Adrenal gland (tissue), 12 donors: ENCODE results near the gene UBE2R2. TPM values are rescaled to one million over a fixed set of nuclear protein-coding genes. Genes with fewer than 3 reads are reported as not detected.

ENCODE experiments used
- DNase-seq, 7 donors: peaks; one replicate each; pipeline ENCODE4 v3.0.0-alpha.2; 2019 to 2020
- H3K27ac ChIP-seq, 5 donors: fragments of 200-600 bp; sonication (generic) in 4 of 5; 1 replicate in 3 of 5; 2 replicates in 2 of 5; pipeline versions ENCODE4 v1.5.1 to v1.8.0; 2016 to 2020; ENCODE audit warnings: mild to moderate bottlenecking in 1 of 5
- H3K27me3 ChIP-seq: fragments of 200-600 bp; 2 replicates; pipeline ENCODE4 v1.8.0; 2021
- H3K36me3 ChIP-seq, 2 donors: fragments of 200-600 bp; replicated peaks in 1 of 2; 1 replicate in 1 of 2; 2 replicates in 1 of 2; pipeline versions ENCODE4 v1.5.1 to v1.8.0; 2018 to 2022
- H3K4me1 ChIP-seq, 2 donors: fragments of 200-600 bp; replicated peaks in 1 of 2; 1 replicate in 1 of 2; 2 replicates in 1 of 2; pipeline versions ENCODE4 v1.5.1 to v1.8.0; 2018 to 2021
- H3K4me3 ChIP-seq, 4 donors: fragments of 200-600 bp; sonication (generic) in 3 of 4; one replicate each; pipeline ENCODE4 v1.5.1; 2016 to 2018
- H3K9me3 ChIP-seq, 3 donors: fragments of 200-600 bp; sonication (generic) in 1 of 3; replicated peaks in 1 of 3; 1 replicate in 2 of 3; 2 replicates in 1 of 3; pipeline versions ENCODE4 v1.5.1 to v1.8.0; 2016 to 2021
- POLR2A ChIP-seq, 2 donors: fragments of 450-650 bp; IDR thresholded peaks; one replicate each; pipeline ENCODE4 v1.6.1; 2017; ENCODE audit warnings: antibody characterized with exemption in 2 of 2, mild to moderate bottlenecking in 2 of 2, moderate library complexity in 1 of 2
- WGBS, 4 donors: extraction: QIAGEN DNeasy Blood & Tissue Kit in 2 of 4; methylation state at CpG; one replicate each; pipeline versions ENCODE4 v1.1.5 to v1.1.7; 2013 to 2017; 5-methylcytosine and 5-hydroxymethylcytosine counted together
- intact Hi-C, 2 donors: fragments of 100-400 bp; cut with DNase I; formaldehyde crosslinking; loops; one replicate each; pipeline versions ENCODE4 v1.14.1 to v1.15.0; 2022 to 2023
- polyA plus RNA-seq, 3 donors: library from polyadenylated mRNA; stranded (reverse); fragments of 200-250 nt in 2 of 3; fragments of 350-450 nt in 1 of 3; fragmentation: Illumina TruSeq in 1 of 3; extraction: RNeasy Lipid Tissue Mini Kit (QIAGEN cat#74804) in 1 of 3; gene quantifications; one replicate each; pipeline ENCODE4 v1.2.3, GENCODE V29; 2013 to 2014
- total RNA-seq, 9 donors: library from RNA; depleted of rRNA in 4 of 9; stranded (reverse); fragments of >200 nt in 4 of 9; fragments of 120-200 nt in 1 of 9; fragmentation: NEBNext Ultra II Directional in 1 of 9; extraction: Animal tissue kit (Norgen Biotek cat#: 25700) in 1 of 9; gene quantifications; one replicate each; pipeline versions ENCODE4 v1.1.0 to v1.2.4, GENCODE V29; 2013 to 2023
- TF ChIP-seq, protein P1 (sequence below), 6 experiments: fragments of 450-650 bp in 4 of 6; fragments of 200-600 bp in 2 of 6; sonication (generic) in 1 of 6; IDR thresholded peaks; 1 replicate in 5 of 6; 2 replicates in 1 of 6; pipeline versions ENCODE4 v1.5.1 to v1.8.0; 2016 to 2021; ENCODE audit warnings: antibody characterized with exemption in 6 of 6, mild to moderate bottlenecking in 2 of 6, moderate library complexity in 1 of 6
- donor health status: healthy with polysubstance abuse.
- donor health status: Bipolar disorder and iron deficiency.
- donor health status: DM: yes; HTN: yes; CAD: no.
- donor health status: DM: no; HTN: no; CAD: no.
- donor health status: DM: no; HTN: no; CAD: no.
- donor health status: DM: yes; HTN: yes; CAD: no.

Gene UBE2R2
- total and polyA plus RNA-seq, 12 donors = 12.8 to 46.7 (median 26.9) TPM

- Histone ChIP-seq H3K27me3 (no peaks in the 10 kb centered on the region), H3K4me1 (peaks cover 0 to 9% of the 10 kb centered on the region in 2 donors), H3K9me3 (no peaks in the 10 kb centered on the region), H3K36me3 (peaks cover 0 to 47% of the 10 kb centered on the region in 2 donors), H3K27ac (no peak overlapping the region), H3K4me3 (no peak overlapping the region)
- WGBS, 4 donors = 64 to 78% (median 73%) methylated on average over 9 of the region's 9 CpGs
- TF ChIP-seq POLR2A (IDR thresholded peaks at IDR 0.05) = no peak
- TF ChIP-seq, protein P1, sequence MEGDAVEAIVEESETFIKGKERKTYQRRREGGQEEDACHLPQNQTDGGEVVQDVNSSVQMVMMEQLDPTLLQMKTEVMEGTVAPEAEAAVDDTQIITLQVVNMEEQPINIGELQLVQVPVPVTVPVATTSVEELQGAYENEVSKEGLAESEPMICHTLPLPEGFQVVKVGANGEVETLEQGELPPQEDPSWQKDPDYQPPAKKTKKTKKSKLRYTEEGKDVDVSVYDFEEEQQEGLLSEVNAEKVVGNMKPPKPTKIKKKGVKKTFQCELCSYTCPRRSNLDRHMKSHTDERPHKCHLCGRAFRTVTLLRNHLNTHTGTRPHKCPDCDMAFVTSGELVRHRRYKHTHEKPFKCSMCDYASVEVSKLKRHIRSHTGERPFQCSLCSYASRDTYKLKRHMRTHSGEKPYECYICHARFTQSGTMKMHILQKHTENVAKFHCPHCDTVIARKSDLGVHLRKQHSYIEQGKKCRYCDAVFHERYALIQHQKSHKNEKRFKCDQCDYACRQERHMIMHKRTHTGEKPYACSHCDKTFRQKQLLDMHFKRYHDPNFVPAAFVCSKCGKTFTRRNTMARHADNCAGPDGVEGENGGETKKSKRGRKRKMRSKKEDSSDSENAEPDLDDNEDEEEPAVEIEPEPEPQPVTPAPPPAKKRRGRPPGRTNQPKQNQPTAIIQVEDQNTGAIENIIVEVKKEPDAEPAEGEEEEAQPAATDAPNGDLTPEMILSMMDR (IDR thresholded peaks at IDR 0.05) = no peak
- DNase-seq = no peak
- intact Hi-C loops = no loop called here
Measured at GRCh38 chr9:33939924-33940874, 123.2 kb downstream of the UBE2R2 start.

DNA sequence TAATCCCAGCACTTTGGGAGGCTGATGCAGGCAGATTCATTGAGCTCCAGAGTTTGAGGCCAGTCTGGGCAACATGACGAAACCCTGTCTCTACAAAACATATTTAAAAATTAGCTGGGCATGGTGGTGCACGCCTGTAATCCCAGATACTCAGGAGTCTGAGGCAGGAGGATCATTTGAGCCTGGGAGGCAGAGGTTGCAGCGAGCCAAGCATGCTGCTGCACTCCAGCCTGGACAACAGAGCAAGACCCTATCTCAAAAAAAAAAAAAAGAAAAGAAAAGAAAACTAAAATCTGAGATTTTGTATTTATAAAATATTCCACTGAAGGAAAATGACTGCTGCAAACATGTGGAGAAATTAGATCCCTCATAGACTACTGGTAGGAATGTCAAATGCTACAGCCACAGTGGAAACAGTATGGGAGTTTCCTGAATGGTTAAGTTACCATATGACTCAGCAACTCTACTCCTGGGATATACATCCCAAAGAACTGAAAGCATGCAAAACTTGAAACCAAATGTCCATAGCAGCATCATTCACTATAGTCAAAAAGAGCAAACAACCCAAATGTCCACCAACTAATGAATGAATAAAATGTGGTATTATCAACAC, 125.6 kb downstream of the UBE2R2 start:
- DNase-seq = no peak
- H3K36me3 ChIP-seq = peaks cover 0 to 35% of the 10 kb centered on the region in 2 donors
- no peaks in the 10 kb centered on the region for H3K9me3 ChIP-seq
- no peak overlapping the region for H3K27ac ChIP-seq
- TF ChIP-seq, protein P1 (IDR thresholded peaks at IDR 0.05) = no peak
- no peak for TF ChIP-seq POLR2A (IDR thresholded peaks at IDR 0.05)
- H3K4me3 ChIP-seq = no peak overlapping the region
- WGBS, 4 donors = 95 to 100% (median 98%) methylated on average over 3 of the region's 3 CpGs
- intact Hi-C loops = no loop called here
- peaks cover 0 to 9% of the 10 kb centered on the region in 2 donors for H3K4me1 ChIP-seq
- H3K27me3 ChIP-seq = no peaks in the 10 kb centered on the region

DNA sequence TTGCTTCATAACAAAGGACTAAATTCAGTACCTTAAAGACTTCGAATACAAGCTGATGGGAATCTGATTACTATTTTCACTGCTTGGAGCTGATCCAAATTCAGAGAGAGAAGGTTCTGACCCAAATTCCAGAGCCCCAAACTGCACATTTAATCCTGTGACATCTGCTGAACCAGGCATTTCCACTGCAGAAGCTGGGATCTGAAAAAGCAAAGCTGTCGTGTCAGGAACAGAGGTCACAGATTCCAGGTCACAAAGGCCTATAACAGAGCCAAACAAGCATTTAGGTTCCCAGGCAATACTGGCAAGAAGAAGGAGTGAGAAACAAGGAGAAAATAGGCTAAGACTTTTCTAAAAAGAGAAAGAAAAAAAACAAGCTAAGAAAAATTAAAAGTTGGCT, 126.4 kb downstream of the UBE2R2 start:
- H3K4me3 ChIP-seq = no peak overlapping the region
- TF ChIP-seq, protein P1 (IDR thresholded peaks at IDR 0.05) = no peak
- no peak for TF ChIP-seq POLR2A (IDR thresholded peaks at IDR 0.05)
- no peaks in the 10 kb centered on the region for H3K27me3 ChIP-seq
- H3K27ac ChIP-seq = peak overlapping the region in 1 of 5 donors; percentile 21
- H3K4me1 ChIP-seq = peaks cover 0 to 9% of the 10 kb centered on the region in 2 donors
- intact Hi-C loops = no loop called here
- peaks cover 0 to 35% of the 10 kb centered on the region in 2 donors for H3K36me3 ChIP-seq
- DNase-seq = no peak
- H3K9me3 ChIP-seq = no peaks in the 10 kb centered on the region
- 29 to 42% (median 33%) methylated on average over 2 of the region's 2 CpGs for WGBS, 4 donors

DNA sequence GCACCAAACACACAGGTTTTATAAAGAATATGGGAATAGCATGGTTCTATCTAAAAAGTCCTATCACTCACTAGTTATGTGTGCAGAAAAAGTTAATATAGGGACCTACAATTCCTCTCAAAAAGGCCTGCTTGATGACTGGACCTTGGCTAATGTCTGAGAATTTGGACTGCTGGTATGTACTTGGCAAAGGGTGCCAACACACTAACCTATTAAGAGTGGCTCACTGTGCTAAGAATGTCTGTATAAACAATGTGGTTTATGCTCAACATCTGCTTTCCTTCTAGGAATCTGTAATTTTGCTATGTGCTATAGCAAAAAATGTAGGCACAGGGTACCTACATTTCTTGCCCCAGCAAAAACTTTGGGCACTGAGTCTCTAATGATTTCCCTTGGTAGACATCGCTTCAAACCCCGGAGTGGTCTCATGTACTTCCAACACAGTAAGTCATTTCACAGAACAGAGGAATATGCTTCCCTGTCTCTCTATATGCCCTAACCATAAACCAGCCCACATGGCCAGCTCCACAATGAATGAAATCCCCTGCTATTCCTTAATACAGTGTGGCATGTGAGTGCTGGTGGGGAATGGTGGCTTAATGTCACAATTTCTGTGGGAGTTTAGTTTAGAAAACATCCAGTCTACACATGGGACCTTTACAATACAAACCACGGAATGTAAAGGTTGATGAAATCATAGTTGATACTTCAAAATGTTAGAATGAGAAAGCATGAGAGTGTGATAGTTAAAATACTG, 130.0 kb downstream of the UBE2R2 start:
- peaks cover 0 to 27% of the 10 kb centered on the region in 2 donors for H3K36me3 ChIP-seq
- H3K27me3 ChIP-seq = no peaks in the 10 kb centered on the region
- no peak for TF ChIP-seq POLR2A (IDR thresholded peaks at IDR 0.05)
- TF ChIP-seq, protein P1 (IDR thresholded peaks at IDR 0.05) = no peak
- H3K9me3 ChIP-seq = no peaks in the 10 kb centered on the region
- DNase-seq = no peak
- no peak overlapping the region for H3K4me3 ChIP-seq
- intact Hi-C loops = no loop called here
- 94 to 98% (median 96%) methylated on average over 3 of the region's 3 CpGs for WGBS, 4 donors
- peaks cover 0 to 9% of the 10 kb centered on the region in 2 donors for H3K4me1 ChIP-seq
- no peak overlapping the region for H3K27ac ChIP-seq
